Heart left ventricle (tissue), 13 donors: ENCODE results near the gene OS9.
A peak's percentile ranks its signal among the peaks of the same experiment; 100 is the strongest.

Experiments used
- CTCF ChIP-seq, 12 donors: fragments of 200-600 bp; sonication (generic) in 4 of 12; IDR thresholded peaks; one replicate each; pipeline versions ENCODE4 v1.5.0 to v1.8.0; 2018 to 2022; ENCODE audit warnings: antibody characterized with exemption in 12 of 12, mild to moderate bottlenecking in 5 of 12
- POLR2A ChIP-seq, 2 donors: fragments of 450-650 bp; IDR thresholded peaks; one replicate each; pipeline ENCODE4 v1.6.1; 2017; ENCODE audit warnings: antibody characterized with exemption in 2 of 2, mild to moderate bottlenecking in 2 of 2, moderate library complexity in 2 of 2
- donor health status: ischemic (EF 13 %, LVEDD 7.1; RV severe dilation, severe dysfunction).
- donor health status: DM: no; HTN: yes; CAD: no.
- donor health status: DM: no; HTN: no; CAD: no.
- donor health status: ischemic (EF 25% LVEDD 6.9; RV normal size, moderate dysfunction).
- donor health status: ischemic (EF 25% LVEDD 5.7; RV mildly dilated, moderate dysfunction).
- donor health status: ischemic (EF 35%, LVEDD 5.7; RV mildly dilated, moderate dysfunction).
- donor health status: nonischemic (EF 11% LVEDD 7.7; RV severe dilation, severe dysfunction).
- donor health status: DM: yes; HTN: yes; CAD: no.
- donor health status: PGD.
- donor health status: ischemic (EF 29% LVEDD 5.4; RV normal size, mild dysfunction).
- donor health status: nonischemic (EF 23%, LVEDD 6.1; RV moderate dilation, normal function).

- TF ChIP-seq CTCF (IDR thresholded peaks at IDR 0.05), result peak in 11 of 12 donors; percentile 19 to 70 (median 47)
- no peak for TF ChIP-seq POLR2A (IDR thresholded peaks at IDR 0.05)
Measured at GRCh38 chr12:57756406-57757341, 62.7 kb downstream of the OS9 start.
